Astrocyte of the spinal cord (primary cell): ENCODE results near the gene ITGB6.

ENCODE experiments used
- DNase-seq: peaks from one replicate; pipeline ENCODE4 v3.0.0; 2011; ENCODE audit warnings: low read depth, low spot score
- H3K4me3 ChIP-seq: 2 replicates; pipeline ENCODE4 v1.5.1; 2011; ENCODE audit warnings: low read depth, mild to moderate bottlenecking, low read length, moderate library complexity
- in situ Hi-C: cut with HindIII; loops from 2 replicates; pipeline ENCODE4 v1.10.0; 2017; ENCODE audit warnings: low sequenced_read_pairs
- TF ChIP-seq, protein P1 (sequence below): IDR thresholded peaks from 2 replicates; pipeline ENCODE4 v1.5.1; 2012; ENCODE audit warnings: low read depth, mild to moderate bottlenecking, low read length, inconsistent platforms

Gene ITGB6

GRCh38 chr2:160239436-160239835, 39.4 kb upstream of the ITGB6 start:
- DNase-seq, result no peak
- in situ Hi-C loops, result no loop called here
- TF ChIP-seq, protein P1, sequence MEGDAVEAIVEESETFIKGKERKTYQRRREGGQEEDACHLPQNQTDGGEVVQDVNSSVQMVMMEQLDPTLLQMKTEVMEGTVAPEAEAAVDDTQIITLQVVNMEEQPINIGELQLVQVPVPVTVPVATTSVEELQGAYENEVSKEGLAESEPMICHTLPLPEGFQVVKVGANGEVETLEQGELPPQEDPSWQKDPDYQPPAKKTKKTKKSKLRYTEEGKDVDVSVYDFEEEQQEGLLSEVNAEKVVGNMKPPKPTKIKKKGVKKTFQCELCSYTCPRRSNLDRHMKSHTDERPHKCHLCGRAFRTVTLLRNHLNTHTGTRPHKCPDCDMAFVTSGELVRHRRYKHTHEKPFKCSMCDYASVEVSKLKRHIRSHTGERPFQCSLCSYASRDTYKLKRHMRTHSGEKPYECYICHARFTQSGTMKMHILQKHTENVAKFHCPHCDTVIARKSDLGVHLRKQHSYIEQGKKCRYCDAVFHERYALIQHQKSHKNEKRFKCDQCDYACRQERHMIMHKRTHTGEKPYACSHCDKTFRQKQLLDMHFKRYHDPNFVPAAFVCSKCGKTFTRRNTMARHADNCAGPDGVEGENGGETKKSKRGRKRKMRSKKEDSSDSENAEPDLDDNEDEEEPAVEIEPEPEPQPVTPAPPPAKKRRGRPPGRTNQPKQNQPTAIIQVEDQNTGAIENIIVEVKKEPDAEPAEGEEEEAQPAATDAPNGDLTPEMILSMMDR, result no peak
- H3K4me3 ChIP-seq, result no peak overlapping the region

DNA sequence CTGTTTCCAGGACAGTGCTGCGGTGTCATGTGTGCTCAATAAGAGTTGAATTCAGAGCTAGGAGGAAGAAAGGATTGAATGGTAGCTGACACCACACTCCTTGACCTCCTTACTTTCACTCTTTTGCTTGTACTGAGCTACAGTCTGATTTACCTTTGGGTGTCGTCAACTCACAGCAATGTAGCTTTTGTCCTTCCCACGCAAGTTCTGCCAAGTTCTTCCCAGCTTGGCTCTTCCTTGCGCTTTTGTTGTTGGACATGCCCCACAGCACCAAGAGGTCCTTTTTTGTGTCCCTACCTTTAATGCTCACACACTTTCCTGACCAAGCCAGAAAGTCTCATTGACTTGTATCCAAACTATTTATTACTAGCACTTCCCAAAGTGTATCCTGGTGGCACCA, 38.3 kb upstream of the ITGB6 start:
- TF ChIP-seq, protein P1, result no peak
- in situ Hi-C loops, result no loop called here
- no peak for DNase-seq
- H3K4me3 ChIP-seq, result no peak overlapping the region

- H3K4me3 ChIP-seq, result no peak overlapping the region
- DNase-seq, result no peak
- TF ChIP-seq, protein P1, result no peak
- in situ Hi-C loops, result no loop called here
These were observed 32.9 kb upstream of the ITGB6 start for GRCh38 chr2:160232905-160233475.

DNA sequence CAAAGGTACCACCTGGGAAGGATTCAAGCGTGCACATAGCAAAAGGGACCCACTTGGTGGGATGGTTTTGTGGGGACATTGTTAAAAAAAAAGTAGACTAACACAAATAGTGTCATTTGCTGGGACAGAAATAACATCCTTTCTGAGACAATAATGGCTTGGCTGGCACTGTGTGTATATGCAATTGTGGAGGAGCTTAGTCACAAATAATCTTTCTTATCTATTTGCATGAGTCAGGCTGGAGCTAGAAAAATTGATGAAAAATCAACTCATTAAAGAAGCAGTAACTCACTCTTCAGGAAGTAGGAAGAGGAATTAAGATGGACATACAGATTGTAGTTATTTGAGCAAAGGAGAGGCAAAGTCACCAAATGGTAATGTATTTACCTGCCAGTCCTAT, 29.5 kb upstream of the ITGB6 start:
- H3K4me3 ChIP-seq, result no peak overlapping the region
- in situ Hi-C loops, result no loop called here
- TF ChIP-seq, protein P1, result no peak
- DNase-seq, result peak; percentile 54

- TF ChIP-seq, protein P1, result no peak
- in situ Hi-C loops, result no loop called here
- DNase-seq, result peak; percentile 95
- H3K4me3 ChIP-seq, result no peak overlapping the region
These were observed 28.3 kb upstream of the ITGB6 start for GRCh38 chr2:160228141-160228917.

DNA sequence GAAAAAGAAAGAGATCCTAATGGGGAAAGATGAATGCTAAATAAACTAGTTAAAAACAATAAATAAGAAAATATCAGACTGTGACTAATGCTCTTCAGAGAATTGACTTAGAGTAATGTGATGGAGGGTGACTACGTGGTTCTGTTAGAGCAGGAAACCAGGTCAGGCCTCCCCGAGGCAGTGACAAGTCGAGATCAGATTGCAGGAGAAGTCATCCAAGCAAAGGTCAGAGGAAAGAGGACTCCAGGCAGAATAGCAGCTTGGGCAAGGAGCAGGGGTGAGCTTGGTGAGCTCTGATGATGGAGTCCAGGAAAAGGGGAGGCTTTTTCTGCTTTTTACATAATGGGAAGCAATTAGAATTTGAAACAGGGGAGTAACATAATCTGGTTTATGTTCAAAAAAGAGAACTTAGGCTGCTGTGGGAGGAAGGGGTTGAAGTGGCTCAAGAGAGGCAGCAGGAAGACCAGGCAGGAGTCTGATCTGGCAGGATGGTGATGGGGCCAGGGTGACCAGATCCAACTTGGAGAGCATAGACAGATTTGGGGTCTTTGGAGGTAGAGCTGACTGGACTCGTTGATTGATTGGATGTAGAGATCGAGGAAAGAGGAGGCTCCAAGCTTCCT, 27.3 kb upstream of the ITGB6 start:
- no peak overlapping the region for H3K4me3 ChIP-seq
- TF ChIP-seq, protein P1, result no peak
- in situ Hi-C loops, result no loop called here
- DNase-seq, result peak; percentile 72
